ENCODE results near the gene IL25.

DNA sequence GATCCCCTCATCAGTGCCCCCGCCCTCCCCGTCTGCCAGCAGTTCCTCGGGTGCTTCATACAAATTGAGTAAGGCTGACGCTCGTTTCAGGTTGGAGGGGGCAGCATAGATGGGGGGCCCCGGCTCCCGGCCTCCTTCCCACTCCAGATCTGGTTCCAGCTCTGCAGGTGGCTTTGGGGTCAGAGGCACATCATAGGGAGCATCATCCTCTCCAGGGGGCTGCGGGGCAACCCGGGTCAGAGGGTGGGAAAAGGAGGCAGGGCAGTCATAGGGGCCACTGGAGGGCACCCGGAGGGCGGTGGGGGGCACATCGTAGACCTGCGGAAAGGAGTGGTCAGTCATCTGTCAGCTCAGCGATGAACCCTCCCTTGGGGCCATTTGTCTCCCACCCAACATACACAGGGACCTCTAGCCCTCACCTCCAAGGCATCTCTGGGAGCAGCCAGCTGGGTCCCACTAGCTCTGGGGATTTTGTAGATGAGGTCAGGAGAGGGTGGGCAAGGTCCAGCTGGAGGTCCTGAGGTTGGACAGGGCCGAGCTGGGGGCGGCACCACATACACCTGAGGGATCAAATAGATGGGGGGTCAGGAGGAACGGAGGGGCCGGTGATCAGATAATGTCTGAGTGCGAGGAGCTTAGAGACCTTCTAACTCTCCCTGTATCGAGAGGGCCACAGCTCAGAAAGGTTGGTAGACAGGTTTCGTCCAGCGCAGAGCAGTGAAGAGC lies 12.7 kb upstream of the IL25 start:
- TF ChIP-seq, protein P1, sequence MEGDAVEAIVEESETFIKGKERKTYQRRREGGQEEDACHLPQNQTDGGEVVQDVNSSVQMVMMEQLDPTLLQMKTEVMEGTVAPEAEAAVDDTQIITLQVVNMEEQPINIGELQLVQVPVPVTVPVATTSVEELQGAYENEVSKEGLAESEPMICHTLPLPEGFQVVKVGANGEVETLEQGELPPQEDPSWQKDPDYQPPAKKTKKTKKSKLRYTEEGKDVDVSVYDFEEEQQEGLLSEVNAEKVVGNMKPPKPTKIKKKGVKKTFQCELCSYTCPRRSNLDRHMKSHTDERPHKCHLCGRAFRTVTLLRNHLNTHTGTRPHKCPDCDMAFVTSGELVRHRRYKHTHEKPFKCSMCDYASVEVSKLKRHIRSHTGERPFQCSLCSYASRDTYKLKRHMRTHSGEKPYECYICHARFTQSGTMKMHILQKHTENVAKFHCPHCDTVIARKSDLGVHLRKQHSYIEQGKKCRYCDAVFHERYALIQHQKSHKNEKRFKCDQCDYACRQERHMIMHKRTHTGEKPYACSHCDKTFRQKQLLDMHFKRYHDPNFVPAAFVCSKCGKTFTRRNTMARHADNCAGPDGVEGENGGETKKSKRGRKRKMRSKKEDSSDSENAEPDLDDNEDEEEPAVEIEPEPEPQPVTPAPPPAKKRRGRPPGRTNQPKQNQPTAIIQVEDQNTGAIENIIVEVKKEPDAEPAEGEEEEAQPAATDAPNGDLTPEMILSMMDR (IDR thresholded peaks at IDR 0.05), result no peak
- TF ChIP-seq, protein P2, sequence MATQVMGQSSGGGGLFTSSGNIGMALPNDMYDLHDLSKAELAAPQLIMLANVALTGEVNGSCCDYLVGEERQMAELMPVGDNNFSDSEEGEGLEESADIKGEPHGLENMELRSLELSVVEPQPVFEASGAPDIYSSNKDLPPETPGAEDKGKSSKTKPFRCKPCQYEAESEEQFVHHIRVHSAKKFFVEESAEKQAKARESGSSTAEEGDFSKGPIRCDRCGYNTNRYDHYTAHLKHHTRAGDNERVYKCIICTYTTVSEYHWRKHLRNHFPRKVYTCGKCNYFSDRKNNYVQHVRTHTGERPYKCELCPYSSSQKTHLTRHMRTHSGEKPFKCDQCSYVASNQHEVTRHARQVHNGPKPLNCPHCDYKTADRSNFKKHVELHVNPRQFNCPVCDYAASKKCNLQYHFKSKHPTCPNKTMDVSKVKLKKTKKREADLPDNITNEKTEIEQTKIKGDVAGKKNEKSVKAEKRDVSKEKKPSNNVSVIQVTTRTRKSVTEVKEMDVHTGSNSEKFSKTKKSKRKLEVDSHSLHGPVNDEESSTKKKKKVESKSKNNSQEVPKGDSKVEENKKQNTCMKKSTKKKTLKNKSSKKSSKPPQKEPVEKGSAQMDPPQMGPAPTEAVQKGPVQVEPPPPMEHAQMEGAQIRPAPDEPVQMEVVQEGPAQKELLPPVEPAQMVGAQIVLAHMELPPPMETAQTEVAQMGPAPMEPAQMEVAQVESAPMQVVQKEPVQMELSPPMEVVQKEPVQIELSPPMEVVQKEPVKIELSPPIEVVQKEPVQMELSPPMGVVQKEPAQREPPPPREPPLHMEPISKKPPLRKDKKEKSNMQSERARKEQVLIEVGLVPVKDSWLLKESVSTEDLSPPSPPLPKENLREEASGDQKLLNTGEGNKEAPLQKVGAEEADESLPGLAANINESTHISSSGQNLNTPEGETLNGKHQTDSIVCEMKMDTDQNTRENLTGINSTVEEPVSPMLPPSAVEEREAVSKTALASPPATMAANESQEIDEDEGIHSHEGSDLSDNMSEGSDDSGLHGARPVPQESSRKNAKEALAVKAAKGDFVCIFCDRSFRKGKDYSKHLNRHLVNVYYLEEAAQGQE (IDR thresholded peaks at IDR 0.05; ENCODE audit: insufficient read depth in 1 of 2, low read depth in 2 of 2, low read length in 1 of 2), result no peak
- TF ChIP-seq POLR2AphosphoS5 (IDR thresholded peaks at IDR 0.05; ENCODE audit: low read depth, low read length), result no peak
